HG03103 (cell line): ENCODE data around the gene USP6NL.

Experiments used
- ATAC-seq: cut with Tn5 transposase; IDR thresholded peaks from one replicate; pipeline ENCODE4 v1.9.1; 2021; ENCODE audit warnings: low read depth; ENCODE audit not compliant: unreplicated experiment

USP6NL gene

DNA sequence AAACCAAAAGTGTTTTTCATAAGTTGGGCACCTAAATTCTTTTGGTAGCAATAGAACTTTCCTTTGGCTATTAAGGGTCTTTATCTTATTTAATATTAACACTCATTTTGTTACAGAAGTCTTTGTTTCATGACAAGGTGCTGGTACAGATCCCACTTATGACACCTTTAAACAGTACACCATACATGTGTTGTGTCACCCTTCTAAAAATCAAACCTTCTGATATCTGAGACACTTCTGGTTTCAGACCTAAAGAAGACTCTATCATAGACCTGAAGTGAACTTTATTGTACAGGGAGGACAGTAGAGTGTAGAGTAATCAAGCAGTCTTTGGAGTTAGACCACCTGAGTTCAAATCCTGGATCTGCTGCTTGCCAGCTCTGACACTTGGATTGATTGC lies 5.8 kb upstream of the USP6NL start:
- no peak for ATAC-seq

- no peak for ATAC-seq
These were observed 4.6 kb upstream of the USP6NL start for GRCh38 chr10:11616021-11616420.

DNA sequence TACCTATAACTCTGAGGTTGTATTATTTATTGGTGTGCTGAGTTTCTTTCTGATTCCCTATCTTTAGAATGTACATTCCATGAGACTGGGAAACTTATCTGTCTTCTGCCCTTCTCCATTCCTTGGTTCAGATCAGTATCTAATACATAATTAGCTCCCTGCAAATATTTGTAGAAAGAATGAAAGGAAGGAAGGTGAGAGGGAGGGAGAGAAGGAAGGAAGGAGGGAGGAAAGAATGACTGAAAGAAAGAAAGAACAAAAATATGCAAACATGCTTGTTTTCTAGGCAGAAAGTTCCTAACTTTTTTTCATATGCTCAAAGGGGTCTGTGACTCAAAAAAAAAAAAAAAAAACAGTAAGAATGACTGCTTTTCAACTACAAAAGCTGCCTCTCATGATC lies 3.9 kb upstream of the USP6NL start:
- no peak for ATAC-seq

- no peak for ATAC-seq
These were observed 861 bp upstream of the USP6NL start for GRCh38 chr10:11612021-11613001.

DNA sequence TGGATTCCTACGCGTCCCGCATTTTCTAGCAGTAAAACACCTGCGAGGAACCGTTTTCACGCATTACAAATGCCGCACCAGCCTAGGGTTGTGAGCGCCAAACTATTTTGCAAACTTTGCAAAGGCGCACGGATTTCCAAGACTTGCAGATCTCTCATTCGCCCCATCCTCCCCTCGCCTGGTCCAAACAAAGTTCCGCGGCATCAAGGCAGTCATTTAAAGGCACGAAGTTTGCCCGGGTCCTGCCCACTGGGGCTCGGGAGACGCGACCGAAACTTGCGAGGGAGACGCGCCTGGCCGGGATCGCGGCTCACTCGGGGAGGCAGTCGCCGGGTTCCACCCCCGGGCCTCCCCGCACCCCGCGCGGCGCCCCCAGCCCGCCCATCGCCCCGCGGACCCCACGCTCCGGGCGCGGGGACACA lies 613 bp downstream of the USP6NL start:
- peak; percentile 1 for ATAC-seq

- no peak for ATAC-seq
These were observed 1.2 kb downstream of the USP6NL start for GRCh38 chr10:11610166-11610825.

DNA sequence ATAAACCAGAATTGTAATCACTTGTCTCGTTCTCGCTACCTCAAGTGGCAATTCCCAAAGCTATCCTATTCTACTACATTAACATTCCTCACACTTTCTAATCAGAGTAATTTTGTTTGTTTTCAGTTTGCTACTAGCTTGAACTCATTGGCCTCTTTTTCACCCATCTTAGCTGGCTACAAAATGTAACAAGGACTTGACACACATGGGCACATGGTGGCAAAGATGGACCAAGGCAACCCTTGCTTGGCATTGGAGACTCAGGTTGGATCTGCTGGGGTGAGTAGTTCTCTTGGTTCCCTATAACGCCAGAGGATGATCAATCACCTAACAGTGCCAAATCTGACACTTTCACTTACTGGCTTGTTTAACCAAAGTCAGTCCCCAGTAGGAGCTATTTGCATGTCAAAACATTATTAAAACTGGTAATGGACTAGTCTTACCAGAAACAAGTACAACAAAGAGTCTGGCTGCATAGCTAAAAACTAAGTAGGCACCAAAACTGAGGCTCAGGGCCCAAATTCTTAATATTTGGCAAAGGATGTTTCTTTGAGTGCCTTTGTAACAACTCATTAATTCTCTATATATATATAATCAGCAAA lies 1.9 kb downstream of the USP6NL start:
- ATAC-seq, result no peak

- no peak for ATAC-seq
These were observed 2.4 kb downstream of the USP6NL start for GRCh38 chr10:11609052-11609451.

DNA sequence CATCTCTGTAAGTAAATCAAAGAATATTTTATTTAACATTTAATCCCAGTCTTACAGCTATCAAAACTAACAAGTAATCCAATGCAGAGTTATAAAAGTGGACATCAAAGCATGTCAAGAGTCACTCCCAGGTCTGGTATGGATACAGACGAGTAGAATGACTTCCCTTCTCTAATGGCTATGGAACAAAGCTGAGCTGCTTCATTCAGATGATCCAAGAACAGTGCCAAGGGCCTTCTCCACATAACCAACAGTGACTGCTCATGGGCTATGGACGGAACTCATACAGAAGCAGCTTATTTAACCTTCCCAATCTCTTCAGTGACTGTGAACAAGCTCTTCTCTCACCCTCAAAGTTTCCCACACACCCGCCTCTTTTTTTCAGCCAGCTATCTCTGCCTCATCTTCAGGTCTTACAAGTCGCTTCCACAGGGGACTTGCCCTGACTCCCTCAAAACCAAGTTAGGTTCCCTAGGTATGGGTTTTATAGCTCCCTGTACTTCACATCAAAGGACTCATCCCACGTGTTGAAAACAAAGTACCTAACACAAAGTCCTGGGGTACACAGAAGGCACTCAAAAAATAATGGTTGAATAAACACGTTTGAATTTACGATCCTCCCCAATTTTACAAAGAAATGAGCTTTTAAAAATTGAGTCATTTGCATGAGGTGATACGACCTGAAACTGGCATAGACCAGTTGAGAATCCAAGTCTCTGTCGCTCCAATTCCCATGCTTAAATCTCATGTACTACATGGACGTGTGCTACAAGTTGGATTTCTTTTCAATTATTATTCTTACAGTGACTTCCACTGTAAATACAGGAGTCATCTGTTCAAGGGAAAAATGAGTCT lies 3.1 kb downstream of the USP6NL start:
- ATAC-seq, result no peak

DNA sequence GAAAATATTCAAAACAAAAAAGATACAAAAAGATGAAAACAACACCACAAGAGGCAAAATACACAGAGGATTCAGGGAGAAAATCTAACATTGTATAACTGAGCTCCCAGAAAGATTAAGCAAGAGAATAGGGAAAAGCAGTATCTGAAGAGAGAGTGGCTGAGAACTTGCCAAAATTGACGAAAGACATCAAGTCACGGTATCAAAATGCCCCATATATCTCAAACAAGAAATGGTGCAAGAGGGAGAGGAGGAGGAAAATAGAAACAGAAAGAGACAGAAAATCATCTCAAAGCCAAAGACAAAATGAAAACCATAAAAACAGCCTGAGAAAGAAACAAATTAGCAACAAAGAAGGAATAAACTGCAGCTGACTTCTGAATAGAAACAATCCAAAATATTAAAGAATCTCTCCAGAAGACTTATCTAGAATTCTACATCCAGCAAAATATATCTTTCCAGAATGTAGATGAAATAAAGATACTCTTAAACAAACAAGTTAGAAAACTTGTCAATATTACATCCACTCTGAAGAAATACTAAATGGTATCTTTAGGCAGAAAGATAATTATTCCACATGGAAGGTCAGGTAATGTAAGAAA lies 5.5 kb downstream of the USP6NL start:
- ATAC-seq, result no peak

DNA sequence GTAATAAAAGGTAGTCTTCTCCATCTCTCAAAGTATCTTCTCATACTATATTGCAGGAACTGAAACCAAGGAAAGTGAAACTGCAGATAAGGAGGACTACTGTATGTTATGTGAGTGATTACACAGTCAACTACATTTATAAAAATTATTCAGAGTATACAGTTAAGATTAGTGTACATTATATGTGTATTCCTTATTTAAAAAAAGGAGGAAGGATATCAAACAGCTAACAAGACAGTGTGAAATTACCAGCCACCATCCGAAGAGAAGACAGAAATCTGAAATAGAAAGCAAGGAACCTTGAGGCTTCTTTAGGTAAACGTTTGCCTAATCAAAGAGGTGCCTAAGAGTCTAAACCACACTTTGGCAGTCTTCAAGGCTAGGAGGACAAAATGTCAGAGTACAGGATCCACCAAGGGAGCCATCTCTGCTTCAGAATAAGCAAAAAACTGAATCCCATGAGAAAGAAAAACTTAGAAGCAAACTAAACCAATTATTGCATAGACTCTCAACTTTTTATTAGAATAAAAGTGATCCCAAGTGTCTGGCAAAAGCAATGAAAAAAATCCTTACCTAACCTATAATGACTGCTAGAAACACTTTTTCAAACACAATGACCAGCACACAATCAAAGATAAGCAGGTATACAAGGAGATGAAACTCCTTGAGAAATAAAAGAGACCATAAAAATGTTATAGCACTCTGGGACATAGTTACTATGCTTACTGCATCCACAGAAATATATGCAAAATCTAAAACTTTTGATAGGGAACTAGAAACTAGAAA lies 6.4 kb downstream of the USP6NL start:
- ATAC-seq, result no peak

DNA sequence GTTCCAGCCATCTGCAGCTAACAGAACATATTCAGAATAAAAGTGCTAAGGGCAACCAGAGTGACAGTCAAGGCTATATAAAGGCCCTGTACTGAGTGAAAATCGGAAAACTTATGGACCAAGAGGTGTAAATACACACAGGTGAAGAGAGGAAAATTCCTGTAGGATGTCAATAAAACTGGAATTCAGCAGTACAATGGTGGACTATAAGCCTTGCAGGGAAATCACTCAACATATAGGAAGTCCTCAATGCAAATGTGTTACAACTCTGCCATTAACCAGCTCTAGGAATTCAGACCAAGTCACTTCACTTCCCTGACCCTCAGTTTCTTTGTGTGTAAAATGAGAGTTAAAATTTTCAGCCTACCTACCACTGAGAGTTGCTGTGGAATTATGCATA lies 7.7 kb downstream of the USP6NL start:
- no peak for ATAC-seq

- no peak for ATAC-seq
These were observed 8.4 kb downstream of the USP6NL start for GRCh38 chr10:11602919-11603523.

DNA sequence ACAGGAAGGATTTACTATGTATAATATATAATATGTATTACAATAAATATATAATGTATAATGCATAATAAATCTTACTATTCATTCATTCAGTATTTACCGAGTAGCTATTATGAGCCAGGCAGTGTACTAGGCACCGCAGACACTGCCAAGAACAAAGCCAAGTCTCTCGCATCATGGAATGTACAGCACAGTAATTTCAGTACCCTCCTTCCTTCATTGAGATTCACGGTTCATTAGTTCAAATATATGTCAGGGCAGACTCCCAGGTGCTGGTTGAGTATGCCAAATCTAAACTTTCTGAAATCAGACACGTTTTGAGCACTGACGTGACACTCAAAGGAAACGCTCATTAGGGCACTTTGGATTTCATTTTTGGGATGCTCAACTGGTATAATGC lies 9.1 kb downstream of the USP6NL start:
- ATAC-seq, result no peak

GRCh38 chr10:11601670-11602069 lies 9.8 kb downstream of the USP6NL start:
- no peak for ATAC-seq

GRCh38 chr10:11600280-11600679 lies 11.2 kb downstream of the USP6NL start:
- no peak for ATAC-seq

DNA sequence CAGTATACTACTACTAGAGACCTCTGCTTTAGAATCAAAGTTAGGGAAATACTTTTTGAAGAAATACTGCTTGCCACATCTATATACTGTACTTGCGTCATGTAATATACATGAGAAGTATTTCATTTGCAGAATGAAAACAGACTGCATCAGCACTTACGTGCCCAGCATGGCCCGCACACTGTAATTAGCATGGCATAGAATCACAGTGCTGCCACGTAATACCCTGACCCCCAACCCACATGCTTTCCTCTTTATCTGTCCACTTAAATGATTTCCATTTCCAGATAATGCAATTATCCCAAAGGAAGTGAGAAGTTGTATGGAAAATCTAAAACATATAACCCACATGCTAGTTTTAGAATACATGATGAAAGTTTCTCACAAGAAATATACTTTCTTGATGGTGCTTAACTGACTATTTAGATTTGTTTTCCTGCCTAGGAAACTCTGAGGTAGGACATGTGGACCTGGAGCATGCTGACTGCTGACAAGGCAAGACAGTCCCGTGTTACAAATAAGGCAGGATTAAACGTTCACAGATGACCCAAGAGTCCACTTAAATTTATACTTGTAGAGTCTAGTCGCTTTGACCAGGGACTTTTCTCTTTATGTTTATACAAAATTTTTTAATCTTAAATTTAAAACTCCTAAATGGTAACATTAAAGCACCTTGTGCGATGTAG lies 12.6 kb downstream of the USP6NL start:
- no peak for ATAC-seq

DNA sequence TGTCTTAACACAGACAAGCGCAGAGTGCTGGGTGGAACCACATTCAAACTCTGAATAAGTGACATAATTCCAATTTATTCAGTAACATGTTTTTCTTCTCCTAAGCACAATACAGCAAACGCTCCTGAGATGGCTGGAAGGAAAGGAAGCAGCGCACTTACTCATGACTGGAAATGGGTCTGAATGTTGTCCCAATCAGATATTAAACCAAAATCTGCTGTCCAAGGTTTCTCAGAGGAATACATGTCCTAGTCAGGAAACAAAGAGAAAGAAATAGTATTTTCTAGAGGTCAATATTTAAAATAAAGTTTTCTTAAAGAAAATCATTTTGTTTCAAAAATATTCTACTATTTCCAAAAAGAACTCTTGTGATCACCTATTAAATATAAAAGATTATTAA lies 14.0 kb downstream of the USP6NL start:
- no peak for ATAC-seq

DNA sequence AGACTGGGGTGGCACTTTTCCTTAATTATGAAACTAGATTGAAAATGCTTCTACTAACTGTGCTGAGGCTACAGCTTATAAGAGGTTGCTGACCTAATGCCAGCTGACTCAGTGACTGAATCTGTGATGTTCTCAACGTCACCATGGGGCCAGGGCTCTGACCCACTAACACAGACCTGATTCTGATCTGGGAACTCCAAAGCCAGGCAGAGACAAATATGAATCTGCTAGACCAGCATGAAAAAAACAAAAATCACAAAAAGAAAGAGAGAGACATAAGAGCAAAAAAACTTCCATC lies 16.1 kb downstream of the USP6NL start:
- ATAC-seq, result no peak
